HCT116 (cell line): Measurements from ENCODE around the gene CCL24. TPM values are rescaled to one million over a fixed set of nuclear protein-coding genes. Genes with fewer than 3 reads are reported as not detected.

Source experiments
- ATAC-seq: fragments of 200-7000 bp; cut with Tn5 transposase; 2 replicates; pipeline ENCODE4 v1.9.1; 2020; ENCODE audit warnings: mild to moderate bottlenecking, moderate library complexity
- BruUV-seq: library from RNA; stranded (reverse); fragments of 400-500 nt; replicated peaks from 2 replicates; lab custom pipeline; 2021; lab: Mats Ljungman, UMichigan
- CTCF ChIA-PET: fragments of 300-600 bp; sonication (Branson Sonifier 250); formaldehyde crosslinking; loops from one replicate; lab custom pipeline; 2021; ENCODE audit warnings: antibody characterized with exemption; lab: Charles Lee
- POLR2A ChIA-PET: fragments of 300-600, 350-600 bp; sonication (Branson Sonifier 250); formaldehyde crosslinking; loops from one replicate; lab custom pipeline; 2021; ENCODE audit warnings: antibody characterized with exemption; lab: Charles Lee
- RAD21 ChIA-PET, 2 experiments: fragments of 300-600 bp; sonication (Branson Sonifier 250); formaldehyde crosslinking; loops; one replicate each; lab custom pipeline; 2023; ENCODE audit warnings: low total read pairs in 2 of 2; ENCODE audit not compliant: uncharacterized antibody in 2 of 2, unreplicated experiment in 2 of 2, low non-redundant PET in 1 of 2; lab: Charles Lee
- DNase-seq: peaks from one replicate; pipeline ENCODE4 v3.0.0-alpha.2; 2010; ENCODE audit warnings: low read depth, low spot score
- H2AFZ ChIP-seq: fragments of 200-600 bp; shearing (Covaris generic), sonication (generic); 2 replicates; pipeline ENCODE4 v1.6.1; 2017; ENCODE audit warnings: low read depth, mixed run types, mixed read lengths, antibody characterized with exemption, low read length; ENCODE audit not compliant: poor library complexity, severe bottlenecking
- H3K27ac ChIP-seq: 2 replicates; pipeline ENCODE4 v1.5.1; 2012; ENCODE audit warnings: low read depth, low read length
- H3K27me3 ChIP-seq: fragments of 200-600 bp; sonication (generic); 2 replicates; pipeline ENCODE4 v1.6.1; 2016; ENCODE audit warnings: mixed run types, low read length, mixed read lengths; ENCODE audit not compliant: insufficient read depth
- H3K36me3 ChIP-seq, 2 experiments: fragments of 200-500 bp in 1 of 2; fragments of 200-600 bp in 1 of 2; sonication (Bioruptor generic) in 1 of 2; sonication (generic) in 1 of 2; 2 replicates each; pipeline versions ENCODE4 v1.5.1 to v1.6.1; 2014 to 2016; ENCODE audit warnings: low read length in 2 of 2, inconsistent platforms in 1 of 2, mixed read lengths in 1 of 2, mixed run types in 1 of 2; ENCODE audit not compliant: insufficient read depth in 2 of 2, control insufficient read depth in 1 of 2
- H3K4me1 ChIP-seq, 2 experiments: fragments of 200-600 bp in 1 of 2; sonication (generic) in 1 of 2; 2 replicates each; pipeline versions ENCODE4 v1.5.1 to v1.6.1; 2012 to 2017; ENCODE audit warnings: low read length in 2 of 2, inconsistent platforms in 1 of 2, mild to moderate bottlenecking in 1 of 2, mixed read lengths in 1 of 2, mixed run types in 1 of 2, moderate library complexity in 1 of 2; ENCODE audit not compliant: insufficient read depth in 2 of 2, control insufficient read depth in 1 of 2
- H3K4me2 ChIP-seq: fragments of 200-600 bp; sonication (generic); 2 replicates; pipeline ENCODE4 v1.6.1; 2017; ENCODE audit warnings: mixed run types, low read length, mixed read lengths
- H3K4me3 ChIP-seq, 2 experiments: fragments of 200-600 bp in 1 of 2; sonication (generic) in 1 of 2; replicated peaks in 1 of 2; 2 replicates each; pipeline ENCODE4 v1.5.1; 2011 to 2016; ENCODE audit warnings: low read length in 2 of 2, control low read depth in 1 of 2, low read depth in 1 of 2, mild to moderate bottlenecking in 1 of 2, mixed read lengths in 1 of 2, mixed run types in 1 of 2
- H3K79me2 ChIP-seq: fragments of 200-600 bp; sonication (generic); 2 replicates; pipeline ENCODE4 v1.6.1; 2017; ENCODE audit warnings: mild to moderate bottlenecking, mixed run types, low read length, moderate library complexity, mixed read lengths; ENCODE audit not compliant: insufficient read depth
- H3K9ac ChIP-seq: fragments of 200-600 bp; sonication (generic); 2 replicates; pipeline ENCODE4 v1.6.1; 2016; ENCODE audit warnings: low read length, mixed read lengths
- H3K9me2 ChIP-seq: fragments of 200-600 bp; sonication (generic), shearing (Covaris generic); 2 replicates; pipeline ENCODE4 v1.6.1; 2017; ENCODE audit warnings: mixed run types, mild to moderate bottlenecking, moderate library complexity; ENCODE audit not compliant: insufficient read depth
- H3K9me3 ChIP-seq, 2 experiments: fragments of 200-500 bp in 1 of 2; fragments of 200-600 bp in 1 of 2; sonication (Bioruptor generic) in 1 of 2; sonication (generic) in 1 of 2; 2 replicates each; pipeline ENCODE4 v1.6.1; 2014 to 2017; ENCODE audit warnings: low read length in 2 of 2, mixed read lengths in 2 of 2, inconsistent platforms in 1 of 2, low read depth in 1 of 2, mild to moderate bottlenecking in 1 of 2, mixed run types in 1 of 2, moderate library complexity in 1 of 2; ENCODE audit not compliant: control insufficient read depth in 1 of 2, insufficient read depth in 1 of 2
- H4K20me1 ChIP-seq: fragments of 200-600 bp; sonication (generic), shearing (Covaris generic); 2 replicates; pipeline ENCODE4 v1.6.1; 2017; ENCODE audit warnings: mixed run types, mild to moderate bottlenecking, moderate library complexity; ENCODE audit not compliant: insufficient read depth
- CEBPB ChIP-seq: IDR thresholded peaks from 2 replicates; pipeline ENCODE4 v1.6.1; 2012; ENCODE audit warnings: low read depth
- CTCF ChIP-seq, 3 experiments: fragments of 200-600 bp in 1 of 3; sonication (generic) in 1 of 3; IDR thresholded peaks in 2 of 3; conservative IDR thresholded peaks in 1 of 3; 2 replicates each; pipeline ENCODE4 v1.5.1; 2012 to 2017; ENCODE audit warnings: low read depth in 2 of 3, low read length in 2 of 3, antibody characterized with exemption in 1 of 3, borderline replicate concordance in 1 of 3, control low read depth in 1 of 3, mild to moderate bottlenecking in 1 of 3, mixed read lengths in 1 of 3, mixed run types in 1 of 3, moderate library complexity in 1 of 3; ENCODE audit not compliant: insufficient read depth in 1 of 3
- EGR1 ChIP-seq: IDR thresholded peaks from 2 replicates; pipeline ENCODE4 v1.6.1; 2012; ENCODE audit warnings: low read depth
- EZH2 ChIP-seq: fragments of 200-600 bp; sonication (generic); IDR thresholded peaks from 2 replicates; pipeline ENCODE4 v1.6.1; 2017; ENCODE audit warnings: antibody characterized with exemption, mixed run types
- EZH2phosphoT487 ChIP-seq: fragments of 200-600 bp; IDR thresholded peaks from 2 replicates; pipeline ENCODE4 v1.6.1; 2018; ENCODE audit warnings: antibody characterized with exemption, borderline replicate concordance
- FOSL1 ChIP-seq: IDR thresholded peaks from 2 replicates; pipeline ENCODE4 v1.6.1; 2012; ENCODE audit warnings: low read depth
- JUND ChIP-seq: IDR thresholded peaks from 2 replicates; pipeline ENCODE4 v1.6.1; 2012
- POLR2A ChIP-seq: IDR thresholded peaks from 2 replicates; pipeline ENCODE4 v1.7.0; 2011; ENCODE audit warnings: borderline replicate concordance; ENCODE audit not compliant: insufficient read depth, insufficient read length; ENCODE audit errors: extremely low read depth
- RAD21 ChIP-seq: IDR thresholded peaks from 2 replicates; pipeline ENCODE4 v1.6.1; 2012; ENCODE audit warnings: low read depth, mild to moderate bottlenecking
- REST ChIP-seq: IDR thresholded peaks from 2 replicates; pipeline ENCODE4 v1.6.1; 2012; ENCODE audit warnings: low read depth
- SIN3A ChIP-seq: IDR thresholded peaks from 2 replicates; pipeline ENCODE4 v1.6.1; 2012; ENCODE audit warnings: low read depth
- SRF ChIP-seq: IDR thresholded peaks from 2 replicates; pipeline ENCODE4 v1.6.1; 2012; ENCODE audit warnings: low read depth
- TCF7L2 ChIP-seq: IDR thresholded peaks from 2 replicates; pipeline ENCODE4 v1.7.0; 2011; ENCODE audit warnings: borderline replicate concordance, inconsistent platforms; ENCODE audit not compliant: insufficient read depth, insufficient read length; ENCODE audit errors: extremely low read depth
- YY1 ChIP-seq: IDR thresholded peaks from 2 replicates; pipeline ENCODE4 v1.6.1; 2011; ENCODE audit warnings: low read length, low read depth, moderate library complexity, mild to moderate bottlenecking; ENCODE audit not compliant: insufficient replicate concordance; ENCODE audit errors: extremely low read depth
- ZFX ChIP-seq: fragments of 450-650 bp; IDR thresholded peaks from 2 replicates; pipeline ENCODE4 v1.6.1; 2017
- ZNF274 ChIP-seq: fragments of 200-500 bp; sonication (Bioruptor generic); IDR thresholded peaks from 2 replicates; pipeline ENCODE4 v1.6.1; 2014; ENCODE audit warnings: mild to moderate bottlenecking, low read depth, low read length, inconsistent platforms
- intact Hi-C: fragments of 100-400 bp; cut with micrococcal nuclease; formaldehyde crosslinking; loops from 2 replicates; pipeline ENCODE4 v1.10.0; 2022
- total RNA-seq: library from RNA; stranded (reverse); gene quantifications from one replicate; pipeline ENCODE4 v1.2.1, GENCODE V29; 2021; ENCODE audit not compliant: unreplicated experiment

The CCL24 gene
- total RNA-seq, 1 experiment from 2014 or later, result not detected

GRCh38 chr7:75815418-75816064 lies 1.9 kb upstream of the CCL24 start:
- Histone ChIP-seq H3K27ac (no peak overlapping the region), H3K27me3 (no peaks in the 10 kb centered on the region; the same call in 1 of the 2 replicates), H4K20me1 (no peaks in the 10 kb centered on the region), H3K4me3 (no peak overlapping the region), H3K4me1 (no peaks in the 10 kb centered on the region), H3K79me2 (no peaks in the 10 kb centered on the region), H3K9me3 (no peaks in the 10 kb centered on the region), H3K9me2 (no peaks in the 10 kb centered on the region), H3K9ac (no peak overlapping the region), H3K4me2 (no peak overlapping the region), H3K36me3 (no peaks in the 10 kb centered on the region), H2AFZ (no peak overlapping the region)
- TF ChIP-seq ZNF274, result no peak
- no peak for TF ChIP-seq ZFX
- TF ChIP-seq TCF7L2, result no peak
- no peak for TF ChIP-seq SRF
- TF ChIP-seq JUND, result no peak
- TF ChIP-seq YY1, result no peak
- no peak for TF ChIP-seq CEBPB
- no peak for TF ChIP-seq POLR2A
- TF ChIP-seq RAD21, result no peak
- no peak for ATAC-seq
- ChIA-PET CTCF (no interaction called here), POLR2A (no interaction called here), RAD21 (no interaction called here)
- no TSS peak for BruUV-seq
- intact Hi-C loops, result no loop called here
- DNase-seq, result no peak

GRCh38 chr7:75814407-75814947 lies 871 bp upstream of the CCL24 start:
- H3K9ac ChIP-seq, result no peak overlapping the region
- no peak for DNase-seq
- intact Hi-C loops, result no loop called here
- ChIA-PET CTCF (no interaction called here), RAD21 (no interaction called here), POLR2A (interaction anchor here (0.9 kb wide), 1 partner anchor 23 kb away, joined by 3 read pairs; no protein-coding TSS in a partner anchor)
- no peaks in the 10 kb centered on the region for H4K20me1 ChIP-seq
- H3K4me1 ChIP-seq, result no peaks in the 10 kb centered on the region
- H3K27ac ChIP-seq, result no peak overlapping the region
- H3K9me3 ChIP-seq, result no peaks in the 10 kb centered on the region
- H3K36me3 ChIP-seq, result no peaks in the 10 kb centered on the region
- no peaks in the 10 kb centered on the region; the same call in 1 of the 2 replicates for H3K27me3 ChIP-seq
- BruUV-seq, result no TSS peak
- no peak overlapping the region for H3K4me3 ChIP-seq
- H2AFZ ChIP-seq, result no peak overlapping the region
- no peaks in the 10 kb centered on the region for H3K79me2 ChIP-seq
- H3K9me2 ChIP-seq, result no peaks in the 10 kb centered on the region
- no peak for ATAC-seq
- H3K4me2 ChIP-seq, result no peak overlapping the region
- TF ChIP-seq FOSL1 (no peak), EGR1 (no peak), REST (no peak), SIN3A (no peak), EZH2 (no peak), JUND (no peak), EZH2phosphoT487 (no peak), ZFX (no peak), RAD21 (no peak), CTCF (IDR thresholded peaks at IDR 0.05 in 2 of 3, conservative IDR thresholded peaks at IDR 0.05 in 1 of 3; ENCODE audit: borderline replicate concordance in 1 of 3, insufficient read depth in 1 of 3, low read depth in 2 of 3, low read length in 2 of 3) (no peak)
